ENCODE results near the gene NECAB2.

Gene NECAB2

DNA sequence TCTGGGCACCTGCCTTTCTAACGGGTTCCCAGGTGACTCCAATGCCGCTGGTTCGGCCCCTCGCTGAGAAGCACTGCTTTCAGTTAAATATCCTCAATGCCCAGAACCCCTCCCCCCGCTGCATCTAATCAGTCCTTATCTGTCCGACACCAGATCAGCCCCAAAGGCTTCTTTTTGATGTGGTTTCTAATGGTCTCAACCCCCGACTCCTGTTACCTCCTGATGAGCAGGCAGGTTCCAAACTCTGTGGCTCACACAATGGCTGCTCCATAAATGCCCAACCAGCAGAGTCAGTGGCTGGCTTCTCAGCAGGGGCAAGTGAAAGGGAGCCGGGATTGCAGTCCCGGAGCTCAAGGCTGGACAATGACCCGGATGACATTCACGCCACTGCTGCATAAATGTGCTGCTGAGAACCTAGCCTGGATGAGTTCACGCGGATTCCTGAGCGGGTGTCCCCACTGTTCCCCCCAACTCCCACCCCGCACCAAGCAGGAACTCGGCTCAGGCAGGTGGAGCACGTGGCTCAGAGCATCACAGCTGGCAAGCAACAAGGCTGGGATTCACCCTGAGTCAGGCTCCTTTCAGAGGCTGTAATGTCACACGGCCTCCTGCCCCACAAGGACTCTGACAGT lies 75.6 kb downstream of the NECAB2 start:
- Mint-ChIP-seq H3K36me3 (peaks cover 0 to 8% of the 10 kb centered on the region in 2 donors), H3K9me3 (no peaks in the 10 kb centered on the region), H3K27me3 (peaks cover 30 to 53% of the 10 kb centered on the region in 2 donors), H3K27ac (no peak overlapping the region), H3K4me1 (peaks cover 0 to 6% of the 10 kb centered on the region in 2 donors), H3K4me3 (no peak overlapping the region)
- peak; percentile 25 to 39 for ATAC-seq (replicated peaks)
- no peak for DNase-seq

DNA sequence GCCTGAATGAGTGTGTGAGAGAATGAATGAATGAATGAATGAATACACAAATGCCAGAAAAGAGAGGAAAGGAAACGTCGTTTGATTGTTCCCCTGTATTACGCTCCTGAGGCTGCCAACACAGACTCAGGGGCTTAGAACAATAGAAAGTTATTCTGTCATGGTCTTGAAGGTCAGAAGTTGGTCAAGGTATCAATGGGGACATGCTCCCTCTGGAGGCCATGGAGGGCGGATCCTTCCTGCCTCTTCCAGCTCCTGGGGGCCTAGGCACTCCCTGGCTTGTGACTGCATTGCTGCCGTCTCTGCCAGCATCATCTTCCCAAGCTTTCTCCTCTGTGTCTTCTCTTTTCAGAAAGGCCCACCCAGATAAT lies 76.1 kb downstream of the NECAB2 start:
- no peak overlapping the region for H3K27ac Mint-ChIP-seq
- DNase-seq (no peak), ATAC-seq (replicated peaks) (peak; percentile 21 to 46)
- H3K9me3 Mint-ChIP-seq = no peaks in the 10 kb centered on the region
- H3K27me3 Mint-ChIP-seq = peaks cover 28 to 48% of the 10 kb centered on the region in 2 donors
- H3K36me3 Mint-ChIP-seq = peaks cover 0 to 12% of the 10 kb centered on the region in 2 donors
- peaks cover 0 to 6% of the 10 kb centered on the region in 2 donors for H3K4me1 Mint-ChIP-seq
- H3K4me3 Mint-ChIP-seq = no peak overlapping the region

DNA sequence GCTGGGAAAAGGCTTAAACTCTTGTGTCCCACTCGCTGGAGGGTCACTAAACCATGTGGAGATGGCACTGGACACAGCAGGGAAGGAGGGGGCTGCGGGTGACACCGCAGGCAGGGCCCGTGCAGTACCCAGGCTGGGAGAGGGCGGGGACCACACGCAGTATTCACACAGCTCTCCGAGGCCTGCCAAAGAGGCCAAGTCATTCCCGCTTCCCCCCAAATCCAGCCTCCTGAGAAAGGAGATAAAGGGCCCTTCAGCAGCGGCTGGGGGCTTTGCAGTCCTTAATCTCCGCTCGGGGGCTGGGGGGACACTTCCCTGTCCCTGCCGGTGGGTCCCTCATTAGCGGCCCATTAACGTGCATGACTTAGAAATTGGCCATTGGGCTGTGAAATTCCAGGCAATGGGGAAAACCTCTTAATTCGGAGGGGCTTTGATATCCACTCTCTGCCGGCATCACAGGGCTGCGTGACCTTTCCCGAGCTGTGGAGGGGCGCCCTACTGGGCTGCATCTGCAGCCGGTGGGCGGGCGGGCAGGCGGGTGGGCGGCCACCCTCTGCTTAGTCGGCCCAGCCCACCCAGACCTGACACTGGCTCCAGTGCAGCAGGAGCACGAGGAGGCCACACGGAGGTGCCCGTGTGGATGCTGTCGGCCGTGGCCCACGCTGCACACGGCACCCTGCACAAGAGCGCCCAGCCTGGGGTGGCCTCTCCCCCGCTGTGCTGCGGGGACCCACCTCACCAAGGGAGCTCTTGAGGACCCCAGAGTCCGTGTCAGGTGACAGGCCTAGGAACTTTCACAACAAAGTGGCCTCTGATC lies 77.2 kb downstream of the NECAB2 start:
- H3K9me3 Mint-ChIP-seq = no peaks in the 10 kb centered on the region
- H3K27ac Mint-ChIP-seq = no peak overlapping the region
- H3K4me1 Mint-ChIP-seq = peaks cover 0 to 6% of the 10 kb centered on the region in 2 donors
- no peak for DNase-seq
- H3K27me3 Mint-ChIP-seq = peaks cover 24 to 45% of the 10 kb centered on the region in 2 donors
- peaks cover 2 to 16% of the 10 kb centered on the region in 2 donors for H3K36me3 Mint-ChIP-seq
- ATAC-seq (replicated peaks) = no peak
- no peak overlapping the region for H3K4me3 Mint-ChIP-seq

DNA sequence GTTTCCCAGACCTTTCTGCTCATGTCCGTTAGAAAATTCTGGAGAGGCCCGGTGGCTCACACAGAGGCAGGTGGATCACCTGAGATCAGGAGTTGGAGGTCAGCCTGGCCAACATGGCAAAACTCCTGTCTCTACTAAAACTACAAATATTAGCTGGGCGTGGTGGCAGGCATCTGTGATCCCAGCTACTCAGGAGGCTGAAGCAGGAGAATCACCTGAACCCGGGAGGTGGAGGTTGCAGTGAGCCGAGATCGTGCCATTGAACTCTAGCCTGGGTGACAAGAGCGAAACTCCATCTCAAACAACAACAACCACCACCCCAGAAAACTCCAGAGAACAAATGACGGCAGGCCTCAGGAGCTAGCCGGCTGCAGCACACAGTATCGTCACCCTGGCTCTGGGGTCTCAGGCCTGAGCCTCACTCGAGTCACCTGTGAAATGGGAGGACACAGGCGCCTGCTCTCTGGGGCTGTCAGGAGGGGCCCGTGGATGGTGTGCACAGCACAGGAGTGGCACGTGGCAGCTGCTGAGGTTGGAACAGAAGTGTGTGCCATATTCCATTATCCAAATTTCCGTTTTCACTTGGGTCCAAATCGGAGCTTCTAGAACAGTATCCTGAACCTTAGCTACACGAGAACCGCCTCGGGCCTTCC lies 77.9 kb downstream of the NECAB2 start:
- Mint-ChIP-seq H3K9me3 (no peaks in the 10 kb centered on the region), H3K27me3 (peaks cover 24 to 39% of the 10 kb centered on the region in 2 donors), H3K4me1 (peaks cover 0 to 6% of the 10 kb centered on the region in 2 donors), H3K4me3 (no peak overlapping the region), H3K27ac (no peak overlapping the region), H3K36me3 (peaks cover 2 to 19% of the 10 kb centered on the region in 2 donors)
- DNase-seq (no peak), ATAC-seq (replicated peaks) (no peak)

DNA sequence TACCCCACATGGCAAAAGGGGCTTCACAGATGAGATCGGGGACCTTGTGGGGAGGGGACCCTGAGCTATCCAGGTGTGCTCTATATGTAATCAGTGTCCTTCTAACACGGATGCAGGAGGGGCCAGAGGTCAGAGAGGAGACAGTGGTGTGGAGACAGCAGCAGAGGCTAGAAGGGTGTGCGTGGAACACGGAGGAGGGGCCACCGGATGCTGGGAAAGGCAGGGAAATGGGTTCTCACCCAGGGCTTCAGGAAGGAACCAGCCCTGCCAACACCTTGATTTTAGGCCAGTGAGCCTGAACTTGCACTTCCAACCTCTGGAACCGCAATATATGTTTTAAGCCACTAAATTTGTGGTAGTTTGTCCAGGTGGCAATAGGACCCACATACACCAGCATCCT lies 79.2 kb downstream of the NECAB2 start:
- H3K9me3 Mint-ChIP-seq = no peaks in the 10 kb centered on the region

DNA sequence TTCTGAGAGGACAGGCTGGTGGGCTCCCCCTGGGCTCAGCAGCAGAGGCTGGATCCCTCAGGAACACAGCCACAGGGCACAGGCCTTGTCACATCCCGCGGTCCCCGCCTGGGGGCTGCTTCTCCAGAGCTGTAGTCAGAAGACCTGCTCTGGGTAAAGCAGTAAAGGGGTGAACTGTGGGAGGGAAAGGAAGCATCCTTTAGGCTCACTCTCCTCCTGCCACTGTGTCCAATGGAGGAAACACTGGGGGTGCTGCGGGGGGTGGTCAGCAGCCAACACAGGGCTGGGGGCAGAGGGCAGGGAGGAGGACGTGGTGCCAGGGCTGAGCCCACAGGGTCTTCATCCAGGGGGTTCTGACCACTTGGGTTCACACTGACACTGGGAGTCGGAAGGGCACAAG lies 79.6 kb downstream of the NECAB2 start:
- ATAC-seq (replicated peaks) (no peak), DNase-seq (no peak)
- H3K27me3 Mint-ChIP-seq = peaks cover 18 to 23% of the 10 kb centered on the region in 2 donors

More for the DNA sequence above, 79.2 kb downstream of the NECAB2 start:
- DNase-seq = no peak
- no peak for ATAC-seq (replicated peaks)
- H3K27me3 Mint-ChIP-seq = peaks cover 22 to 27% of the 10 kb centered on the region in 2 donors
- no peak overlapping the region for H3K4me3 Mint-ChIP-seq
- no peak overlapping the region for H3K27ac Mint-ChIP-seq
- H3K36me3 Mint-ChIP-seq = peaks cover 5 to 24% of the 10 kb centered on the region in 2 donors
- H3K4me1 Mint-ChIP-seq = peaks cover 0 to 6% of the 10 kb centered on the region in 2 donors

DNA sequence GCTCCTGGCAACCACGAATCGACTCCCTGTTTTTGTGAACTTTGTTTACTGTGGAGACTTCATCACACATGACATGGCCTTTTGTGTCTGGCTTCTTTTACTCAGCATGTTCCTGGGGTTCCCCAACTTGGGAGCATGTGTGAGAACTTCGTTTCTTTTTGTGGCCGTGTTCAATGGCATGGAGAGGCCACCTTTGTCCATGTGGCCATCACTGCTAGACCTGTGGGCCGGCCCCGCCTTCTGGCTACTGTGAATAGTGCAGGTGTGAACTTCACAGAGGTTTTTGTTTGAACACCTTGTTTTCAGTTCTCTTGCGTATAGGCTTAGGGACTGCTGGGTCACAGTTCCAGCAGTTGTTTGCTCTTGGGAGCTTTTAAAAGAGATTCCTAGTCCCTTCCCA lies 80.2 kb downstream of the NECAB2 start:
- Mint-ChIP-seq H3K9me3 (no peaks in the 10 kb centered on the region), H3K36me3 (peaks cover 15 to 35% of the 10 kb centered on the region in 2 donors), H3K27ac (no peak overlapping the region), H3K27me3 (peaks cover 13 to 16% of the 10 kb centered on the region in 2 donors), H3K4me3 (no peak overlapping the region), H3K4me1 (peaks cover 0 to 6% of the 10 kb centered on the region in 2 donors)
- no peak for DNase-seq
- ATAC-seq (replicated peaks) = no peak

More for the DNA sequence above, 79.6 kb downstream of the NECAB2 start:
- Mint-ChIP-seq H3K9me3 (no peaks in the 10 kb centered on the region), H3K4me1 (peaks cover 0 to 6% of the 10 kb centered on the region in 2 donors), H3K36me3 (peaks cover 9 to 29% of the 10 kb centered on the region in 2 donors), H3K4me3 (no peak overlapping the region), H3K27ac (no peak overlapping the region)

DNA sequence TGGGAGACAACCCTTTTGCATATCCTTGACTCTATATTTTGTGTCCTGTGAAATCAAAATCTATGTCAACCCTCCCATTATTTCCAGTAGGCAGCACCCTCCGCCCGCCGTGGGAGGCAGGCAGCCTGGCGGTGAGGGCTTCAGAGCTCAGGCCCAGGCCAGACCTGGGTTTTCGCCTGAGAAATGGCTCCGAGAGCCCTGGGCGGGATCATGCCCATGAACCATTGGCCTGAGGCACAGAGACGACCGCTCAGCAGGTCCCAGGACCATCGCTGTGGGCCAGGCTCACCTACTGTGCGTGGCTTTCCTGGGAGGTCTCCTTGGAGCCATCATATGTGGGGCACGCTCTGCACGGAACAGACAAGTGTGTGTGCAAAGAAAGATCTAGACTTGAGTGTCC lies 80.8 kb downstream of the NECAB2 start:
- Mint-ChIP-seq H3K4me1 (peaks cover 0 to 5% of the 10 kb centered on the region in 2 donors), H3K27ac (no peak overlapping the region)
- ATAC-seq (replicated peaks) = no peak

DNA sequence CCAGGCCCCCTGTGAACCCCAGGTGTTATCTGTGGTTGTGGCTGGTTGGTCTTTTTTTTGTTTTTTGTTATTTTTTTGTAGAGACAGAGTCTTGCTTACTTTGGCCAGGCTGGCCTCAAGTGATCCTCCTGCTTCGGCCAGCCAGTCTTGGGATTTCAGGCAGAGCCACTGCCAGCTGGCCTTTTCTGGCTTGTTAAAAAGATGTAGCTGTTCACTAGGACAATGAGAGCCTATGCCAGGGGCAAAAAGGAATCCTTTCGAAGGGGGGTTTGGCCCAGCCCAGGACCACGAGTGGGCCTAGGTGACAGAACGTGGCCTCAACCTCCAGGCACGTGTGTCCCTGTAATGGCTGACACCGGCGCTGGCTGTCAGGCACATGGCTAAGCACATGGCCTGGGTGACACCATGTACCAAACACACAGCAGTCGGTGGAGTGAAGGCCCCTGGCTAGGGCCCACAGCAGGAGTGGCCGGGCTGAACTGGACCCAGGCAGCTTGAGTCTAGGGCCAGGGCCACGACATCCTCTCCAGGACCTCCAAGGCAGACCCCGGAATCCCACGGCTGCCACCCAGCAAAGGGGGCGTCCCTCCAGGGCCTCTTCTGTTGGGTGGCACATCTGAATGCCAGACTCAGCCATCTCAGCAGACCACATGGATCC lies 81.5 kb downstream of the NECAB2 start:
- Mint-ChIP-seq H3K4me3 (no peak overlapping the region), H3K4me1 (no peaks in the 10 kb centered on the region), H3K36me3 (peaks cover 23 to 45% of the 10 kb centered on the region in 2 donors), H3K27ac (no peak overlapping the region), H3K27me3 (peaks cover 2 to 7% of the 10 kb centered on the region in 2 donors), H3K9me3 (no peaks in the 10 kb centered on the region)
- ATAC-seq (replicated peaks) (no peak), DNase-seq (no peak)

More for the DNA sequence above, 80.8 kb downstream of the NECAB2 start:
- DNase-seq = no peak
- H3K36me3 Mint-ChIP-seq = peaks cover 19 to 38% of the 10 kb centered on the region in 2 donors
- no peak overlapping the region for H3K4me3 Mint-ChIP-seq
- no peaks in the 10 kb centered on the region for H3K9me3 Mint-ChIP-seq
- peaks cover 9 to 13% of the 10 kb centered on the region in 2 donors for H3K27me3 Mint-ChIP-seq

DNA sequence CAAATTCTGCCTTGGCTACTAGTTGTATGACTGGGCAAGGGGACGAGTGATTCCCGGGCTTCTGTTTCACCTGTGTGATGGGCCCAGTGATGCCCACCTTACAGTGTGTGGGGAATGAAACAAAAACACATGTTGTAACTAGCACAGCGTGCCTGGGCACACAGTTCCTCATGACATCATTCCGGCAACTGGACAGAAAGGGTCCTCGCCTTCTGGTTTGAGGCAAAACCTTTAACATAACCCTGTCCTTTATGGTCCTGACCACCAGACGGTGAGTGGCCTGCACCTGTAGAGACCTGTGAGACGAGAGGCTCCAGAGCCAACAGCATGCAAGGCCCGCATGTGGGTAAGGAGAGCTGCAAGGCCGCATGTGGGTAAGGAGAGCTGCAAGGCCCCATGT lies 82.3 kb downstream of the NECAB2 start:
- no peak for ATAC-seq (replicated peaks)
- Mint-ChIP-seq H3K27me3 (no peaks in the 10 kb centered on the region), H3K4me3 (no peak overlapping the region), H3K27ac (peak overlapping the region; percentile 43), H3K36me3 (peaks cover 29 to 53% of the 10 kb centered on the region in 2 donors), H3K9me3 (no peaks in the 10 kb centered on the region), H3K4me1 (no peaks in the 10 kb centered on the region)
- no peak for DNase-seq

DNA sequence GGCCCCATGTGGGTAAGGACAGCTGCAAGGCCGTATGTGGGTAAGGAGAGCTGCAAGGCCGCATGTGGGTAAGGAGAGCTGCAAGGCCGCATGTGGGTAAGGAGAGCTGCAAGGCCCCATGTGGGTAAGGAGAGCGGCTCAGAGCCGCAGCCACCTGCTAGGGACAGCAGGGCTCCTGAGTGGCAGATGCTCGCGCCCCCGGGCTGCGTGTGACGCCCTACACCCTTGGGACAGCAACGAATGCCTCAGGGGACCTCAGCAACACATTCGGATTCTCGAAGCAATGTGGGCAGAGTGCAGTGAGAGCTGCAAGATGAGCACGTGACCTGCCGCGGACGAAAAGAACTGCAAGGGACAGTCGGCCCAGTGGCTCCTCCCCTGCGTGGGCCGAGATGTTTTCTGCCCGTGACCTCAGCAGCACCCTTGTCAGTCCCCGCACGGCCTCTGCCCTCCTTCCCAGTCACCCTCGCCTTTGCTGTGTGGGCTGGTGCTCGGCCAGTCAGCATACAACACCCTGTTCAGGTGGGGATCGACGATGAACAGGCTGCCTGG lies 84.1 kb downstream of the NECAB2 start:
- Mint-ChIP-seq H3K36me3 (peaks cover 37 to 68% of the 10 kb centered on the region in 2 donors), H3K4me3 (no peak overlapping the region), H3K9me3 (no peaks in the 10 kb centered on the region), H3K4me1 (no peaks in the 10 kb centered on the region), H3K27me3 (no peaks in the 10 kb centered on the region), H3K27ac (no peak overlapping the region)
- ATAC-seq (replicated peaks) = no peak
- DNase-seq = no peak

Measured in stimulated activated naive B cell treated with anti-CD40 and anti-IgM and Interleukin-4, amounts not matched to agents 10 μg/mL and 1 μg/mL and 100 μg/mL, for 72 hours (primary cell).